MCF 10A (cell line): ENCODE results near the gene FAXC. TPM values are rescaled to one million over a fixed set of nuclear protein-coding genes. Genes with fewer than 3 reads are reported as not detected.

ENCODE experiments used
- BruUV-seq: library from RNA; stranded (reverse); fragments of 400-500 nt; replicated peaks from 2 replicates; lab custom pipeline; 2021; lab: Mats Ljungman, UMichigan
- CTCF ChIA-PET: fragments of 300-600 bp; sonication (Branson Sonifier 250); formaldehyde crosslinking; extraction: SDS; loops from one replicate; lab custom pipeline; 2021; ENCODE audit warnings: antibody characterized with exemption, inconsistent platforms; lab: Yijun Ruan, JAX
- POLR2A ChIA-PET: fragments of 300-600, 350-650 bp; sonication (Branson Sonifier 250); formaldehyde crosslinking; extraction: SDS; loops from one replicate; lab custom pipeline; 2020; ENCODE audit warnings: antibody characterized with exemption, inconsistent platforms; lab: Yijun Ruan, JAX
- DNase-seq: peaks from one replicate; pipeline ENCODE4 v3.0.0-alpha.2; 2018; ENCODE audit not compliant: unreplicated experiment
- H3K27ac Mint-ChIP-seq: one replicate; pipeline ENCODE4 v1.8.0; 2022; ENCODE audit warnings: mild to moderate bottlenecking, low read depth, mixed read lengths; ENCODE audit not compliant: unreplicated experiment
- H3K27me3 Mint-ChIP-seq: one replicate; pipeline ENCODE4 v1.8.0; 2022; ENCODE audit warnings: mixed read lengths; ENCODE audit not compliant: insufficient read depth, unreplicated experiment
- H3K36me3 Mint-ChIP-seq: one replicate; pipeline ENCODE4 v1.8.0; 2022; ENCODE audit warnings: mild to moderate bottlenecking, moderate library complexity, mixed read lengths; ENCODE audit not compliant: insufficient read depth, unreplicated experiment
- H3K4me1 Mint-ChIP-seq: one replicate; pipeline ENCODE4 v1.8.0; 2022; ENCODE audit warnings: mixed read lengths; ENCODE audit not compliant: insufficient read depth, unreplicated experiment
- H3K4me3 Mint-ChIP-seq: one replicate; pipeline ENCODE4 v1.8.0; 2022; ENCODE audit warnings: mild to moderate bottlenecking, moderate library complexity, mixed read lengths; ENCODE audit not compliant: unreplicated experiment
- H3K9me3 Mint-ChIP-seq: one replicate; pipeline ENCODE4 v1.8.0; 2022; ENCODE audit warnings: mixed read lengths; ENCODE audit not compliant: unreplicated experiment
- intact Hi-C: fragments of 100-400 bp; cut with micrococcal nuclease; formaldehyde crosslinking; loops from 2 replicates; pipeline ENCODE4 v1.14.1; 2022
- total RNA-seq: library from RNA; stranded (reverse); gene quantifications from 2 replicates; pipeline ENCODE4 v1.2.3, GENCODE V29; 2022
- TF ChIP-seq, protein P1 (sequence below): fragments of 200-600 bp; IDR thresholded peaks from one replicate; pipeline ENCODE4 v1.8.0; 2022; ENCODE audit warnings: antibody characterized with exemption, mild to moderate bottlenecking; ENCODE audit not compliant: unreplicated experiment

Gene FAXC
- total RNA-seq, 1 experiment from 2014 or later, result 2.3 TPM

DNA sequence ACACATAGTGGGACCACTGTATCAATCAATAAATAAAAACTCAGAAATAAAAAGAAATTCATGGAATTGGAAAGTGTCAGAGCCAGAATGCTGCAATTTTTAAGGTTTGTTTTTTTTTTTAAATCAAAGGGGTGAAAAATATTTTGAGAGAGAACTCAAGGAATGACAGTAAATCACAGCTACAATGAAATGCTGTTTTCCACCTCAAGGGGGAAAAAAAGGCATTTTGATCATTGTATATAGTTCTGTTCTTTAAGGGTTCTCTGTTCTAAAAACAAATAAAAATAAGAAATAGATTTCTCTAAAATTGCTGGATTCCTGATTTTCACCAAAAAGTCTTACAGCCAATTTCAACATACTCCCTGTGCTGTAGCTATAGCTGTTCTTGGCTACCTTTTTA lies 24.5 kb downstream of the FAXC start:
- BruUV-seq, result no TSS peak
- Mint-ChIP-seq H3K9me3 (no peaks in the 10 kb centered on the region), H3K36me3 (no peaks in the 10 kb centered on the region), H3K27me3 (no peaks in the 10 kb centered on the region), H3K27ac (no peak overlapping the region), H3K4me3 (no peak overlapping the region), H3K4me1 (no peaks in the 10 kb centered on the region)
- TF ChIP-seq, protein P1, sequence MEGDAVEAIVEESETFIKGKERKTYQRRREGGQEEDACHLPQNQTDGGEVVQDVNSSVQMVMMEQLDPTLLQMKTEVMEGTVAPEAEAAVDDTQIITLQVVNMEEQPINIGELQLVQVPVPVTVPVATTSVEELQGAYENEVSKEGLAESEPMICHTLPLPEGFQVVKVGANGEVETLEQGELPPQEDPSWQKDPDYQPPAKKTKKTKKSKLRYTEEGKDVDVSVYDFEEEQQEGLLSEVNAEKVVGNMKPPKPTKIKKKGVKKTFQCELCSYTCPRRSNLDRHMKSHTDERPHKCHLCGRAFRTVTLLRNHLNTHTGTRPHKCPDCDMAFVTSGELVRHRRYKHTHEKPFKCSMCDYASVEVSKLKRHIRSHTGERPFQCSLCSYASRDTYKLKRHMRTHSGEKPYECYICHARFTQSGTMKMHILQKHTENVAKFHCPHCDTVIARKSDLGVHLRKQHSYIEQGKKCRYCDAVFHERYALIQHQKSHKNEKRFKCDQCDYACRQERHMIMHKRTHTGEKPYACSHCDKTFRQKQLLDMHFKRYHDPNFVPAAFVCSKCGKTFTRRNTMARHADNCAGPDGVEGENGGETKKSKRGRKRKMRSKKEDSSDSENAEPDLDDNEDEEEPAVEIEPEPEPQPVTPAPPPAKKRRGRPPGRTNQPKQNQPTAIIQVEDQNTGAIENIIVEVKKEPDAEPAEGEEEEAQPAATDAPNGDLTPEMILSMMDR, result no peak
- DNase-seq, result no peak
- ChIA-PET CTCF (interaction anchor here (0.6 to 2.2 kb wide), 4 partner anchors 9 to 112 kb away, joined by 3 to 13 read pairs (median 4); no protein-coding TSS in a partner anchor), POLR2A (interaction anchor here (0.8 to 1.1 kb wide), 2 partner anchors 190 to 938 kb away, joined by 3 read pairs; no protein-coding TSS in a partner anchor)
- intact Hi-C loops, result no loop called here

DNA sequence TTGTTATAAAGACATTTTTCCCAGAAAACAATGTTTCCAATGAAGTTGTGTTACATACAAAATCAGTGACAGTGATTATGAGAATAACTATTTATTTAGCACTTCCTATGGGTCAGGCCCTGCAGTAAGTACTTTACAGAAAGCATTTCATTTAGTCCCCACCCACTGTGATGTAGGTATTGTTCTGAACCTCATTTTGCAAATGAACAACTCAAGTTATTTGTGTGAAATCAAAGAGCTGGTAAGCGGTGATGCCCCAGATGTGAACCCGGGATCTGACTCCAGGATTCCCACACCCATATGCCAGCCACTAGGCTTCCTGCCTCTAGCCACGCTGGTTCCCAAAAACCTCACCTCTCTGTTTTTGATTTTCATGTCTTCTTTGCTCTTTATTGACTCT lies 30.9 kb downstream of the FAXC start:
- Mint-ChIP-seq H3K9me3 (no peaks in the 10 kb centered on the region), H3K27me3 (no peaks in the 10 kb centered on the region), H3K4me3 (no peak overlapping the region), H3K27ac (no peak overlapping the region), H3K36me3 (no peaks in the 10 kb centered on the region), H3K4me1 (no peaks in the 10 kb centered on the region)
- no TSS peak for BruUV-seq
- POLR2A ChIA-PET, result no interaction called here
- intact Hi-C loops, result no loop called here
- CTCF ChIA-PET, result no interaction called here
- TF ChIP-seq, protein P1, result no peak
- no peak for DNase-seq

DNA sequence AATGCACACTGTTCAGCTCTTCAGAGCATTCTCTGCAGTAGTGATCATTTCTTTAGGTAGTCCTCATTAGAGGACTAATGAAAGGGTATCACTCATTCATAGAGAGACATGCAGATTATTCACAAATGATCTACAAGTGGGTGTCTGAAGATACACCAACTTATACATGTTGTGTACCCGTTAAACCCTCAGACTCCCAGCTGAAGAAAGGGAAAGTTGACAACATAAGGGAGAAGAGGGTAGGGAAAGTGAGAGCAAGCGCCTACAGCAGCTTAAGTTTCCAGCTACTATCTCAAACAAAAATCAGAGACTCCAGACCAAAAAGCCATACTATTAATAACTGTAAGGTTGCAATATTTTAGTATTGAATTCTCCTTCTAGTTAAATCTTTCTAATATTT lies 37.1 kb downstream of the FAXC start:
- ChIA-PET CTCF (interaction anchor here (1.1 to 2.7 kb wide), 4 partner anchors 11 to 689 kb away, joined by 3 to 24 read pairs (median 5); no protein-coding TSS in a partner anchor), POLR2A (interaction anchor here (0.7 to 1.0 kb wide), 2 partner anchors 34 to 73 kb away, joined by 3 read pairs; no protein-coding TSS in a partner anchor)
- intact Hi-C loops, result no loop called here
- no TSS peak for BruUV-seq
- H3K27me3 Mint-ChIP-seq, result no peaks in the 10 kb centered on the region
- TF ChIP-seq, protein P1, result no peak
- H3K27ac Mint-ChIP-seq, result no peak overlapping the region
- DNase-seq, result no peak
- H3K4me1 Mint-ChIP-seq, result no peaks in the 10 kb centered on the region
- H3K4me3 Mint-ChIP-seq, result no peak overlapping the region
- no peaks in the 10 kb centered on the region for H3K36me3 Mint-ChIP-seq
- H3K9me3 Mint-ChIP-seq, result no peaks in the 10 kb centered on the region

DNA sequence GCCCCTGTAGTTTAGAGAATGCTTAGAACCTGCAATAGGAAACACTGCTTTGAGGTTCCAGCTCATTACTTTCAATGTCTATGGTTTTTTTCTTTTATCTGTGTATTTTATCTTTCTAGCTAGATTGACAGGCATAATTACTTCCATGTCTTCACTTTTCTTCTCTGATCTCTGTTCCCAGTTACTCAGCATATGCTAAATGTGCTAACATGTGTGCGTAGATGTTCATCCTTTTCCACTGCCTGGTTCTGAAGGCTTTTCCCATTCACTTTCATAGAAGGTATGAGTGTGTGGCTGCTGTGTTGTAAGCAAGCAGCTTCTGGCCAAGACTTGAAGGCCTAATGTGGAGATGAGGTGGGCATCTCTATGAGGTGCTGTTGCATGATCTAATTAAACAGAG lies 38.9 kb downstream of the FAXC start:
- no peak overlapping the region for H3K4me3 Mint-ChIP-seq
- H3K27ac Mint-ChIP-seq, result no peak overlapping the region
- no peak for DNase-seq
- no TSS peak for BruUV-seq
- H3K4me1 Mint-ChIP-seq, result no peaks in the 10 kb centered on the region
- TF ChIP-seq, protein P1, result no peak
- no peaks in the 10 kb centered on the region for H3K36me3 Mint-ChIP-seq
- CTCF ChIA-PET, result interaction anchor here (0.6 to 1.5 kb wide), 7 partner anchors 12 to 366 kb away, joined by 3 to 6 read pairs (median 3); no protein-coding TSS in a partner anchor
- no peaks in the 10 kb centered on the region for H3K9me3 Mint-ChIP-seq
- intact Hi-C loops, result no loop called here
- POLR2A ChIA-PET, result interaction anchor here (0.7 kb wide), 1 partner anchor 33 kb away, joined by 4 read pairs; no protein-coding TSS in a partner anchor
- no peaks in the 10 kb centered on the region for H3K27me3 Mint-ChIP-seq
